Measurements from ENCODE around the gene EHBP1L1. TPM values are rescaled to one million over a fixed set of nuclear protein-coding genes. Genes with fewer than 3 reads are reported as not detected.

The EHBP1L1 gene
- total RNA-seq, 1 experiment from 2014 or later, result 49.1 TPM

GRCh38 chr11:65615229-65615949 lies 39.5 kb downstream of the EHBP1L1 start, which contains the start of gene PCNX3:
PCNX3 (plus strand) TSS chr11:65615776; CDS start chr11:65616312, 536 bp downstream.
- DNase-seq (ENCODE audit: low read depth), result peak; percentile 100

DNA sequence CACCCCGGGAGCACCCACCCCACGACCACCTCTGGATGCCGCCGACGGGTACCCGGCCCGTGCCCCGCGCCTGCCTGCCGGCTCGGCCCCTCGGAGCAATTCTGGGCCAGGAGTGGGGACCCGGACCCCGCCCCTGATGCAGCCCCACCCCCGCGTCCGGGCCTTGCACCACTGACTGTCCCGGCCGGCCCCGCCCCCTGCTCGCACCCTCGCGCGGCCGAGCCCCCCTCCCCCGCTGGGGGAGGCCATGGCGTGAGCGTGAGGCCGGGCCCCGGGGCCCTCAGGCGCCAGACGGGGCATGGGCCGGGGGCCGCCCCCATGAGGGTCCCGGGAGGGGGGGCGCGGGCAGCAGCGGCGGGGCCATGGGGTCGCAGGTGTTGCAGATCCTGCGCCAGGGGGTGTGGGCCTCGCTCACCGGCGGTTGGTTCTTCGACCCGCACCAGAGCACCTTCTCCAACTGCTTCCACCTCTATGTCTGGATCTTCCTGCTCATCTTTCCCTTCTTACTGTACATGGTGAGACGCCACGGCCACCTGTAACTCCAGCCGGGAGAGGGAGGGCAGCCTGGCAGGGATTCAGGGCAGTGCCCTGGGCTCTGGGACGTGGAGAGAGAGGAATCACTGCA lies 40.2 kb downstream of the EHBP1L1 start:
- DNase-seq (ENCODE audit: low read depth), result no peak

- no peak for DNase-seq (ENCODE audit: low read depth)
Observed at GRCh38 chr11:65616575-65617001, 40.7 kb downstream of the EHBP1L1 start.

DNA sequence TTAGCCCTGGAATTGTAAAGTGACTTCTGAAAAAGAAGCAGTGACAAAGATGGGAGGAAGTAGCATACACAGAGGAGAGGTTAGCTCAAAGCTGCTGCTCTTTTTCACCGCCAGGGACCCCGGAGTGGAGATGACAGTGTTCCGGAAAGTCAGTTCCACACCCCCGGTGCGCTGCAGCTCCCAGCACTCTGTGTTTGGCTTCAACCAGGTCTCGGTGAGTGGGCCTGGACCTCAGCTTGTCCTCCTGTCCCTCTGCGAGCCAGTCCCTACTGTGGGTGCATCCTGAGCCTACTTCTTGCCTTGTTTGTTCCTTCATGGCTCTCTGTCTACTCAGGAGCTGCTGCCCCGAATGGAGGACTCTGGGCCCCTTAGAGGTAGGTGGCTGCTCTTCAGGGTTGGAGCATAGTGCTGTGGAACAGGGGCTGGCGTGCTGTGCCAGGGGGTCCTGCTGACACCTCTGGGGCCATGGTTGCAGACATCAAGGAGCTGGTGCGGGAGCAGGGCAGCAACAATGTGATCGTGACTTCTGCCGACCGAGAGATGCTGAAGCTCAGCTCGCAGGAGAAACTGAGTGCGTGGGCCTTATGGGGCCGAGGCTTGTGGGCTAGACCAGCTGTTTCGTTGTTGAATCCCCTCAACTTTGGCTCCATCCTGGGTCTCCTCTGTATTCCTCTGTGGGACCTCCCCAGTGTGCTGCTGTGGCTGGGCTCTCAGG lies 41.4 kb downstream of the EHBP1L1 start:
- no peak for DNase-seq (ENCODE audit: low read depth)

GRCh38 chr11:65617990-65618751 lies 42.3 kb downstream of the EHBP1L1 start:
- DNase-seq (ENCODE audit: low read depth), result no peak

DNA sequence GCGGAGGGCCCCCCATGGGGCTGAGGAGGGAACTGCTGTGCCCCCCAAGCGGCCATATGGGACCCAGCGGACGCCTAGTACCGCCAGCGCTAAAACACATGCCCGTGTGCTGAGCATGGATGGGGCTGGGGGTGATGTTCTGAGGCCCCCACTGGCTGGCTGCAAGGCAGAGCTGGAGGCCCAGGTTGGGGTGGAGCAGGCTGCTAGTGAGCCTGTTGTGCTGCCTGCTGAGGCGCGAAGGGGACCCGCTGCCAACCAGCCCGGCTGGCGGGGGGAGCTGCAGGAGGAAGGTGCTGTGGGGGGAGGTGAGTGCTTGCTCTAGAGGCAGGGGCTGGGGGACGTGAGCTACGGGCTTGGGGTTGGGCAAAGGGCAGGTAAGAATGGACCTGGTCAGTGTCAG lies 42.9 kb downstream of the EHBP1L1 start:
- no peak for DNase-seq (ENCODE audit: low read depth)

DNA sequence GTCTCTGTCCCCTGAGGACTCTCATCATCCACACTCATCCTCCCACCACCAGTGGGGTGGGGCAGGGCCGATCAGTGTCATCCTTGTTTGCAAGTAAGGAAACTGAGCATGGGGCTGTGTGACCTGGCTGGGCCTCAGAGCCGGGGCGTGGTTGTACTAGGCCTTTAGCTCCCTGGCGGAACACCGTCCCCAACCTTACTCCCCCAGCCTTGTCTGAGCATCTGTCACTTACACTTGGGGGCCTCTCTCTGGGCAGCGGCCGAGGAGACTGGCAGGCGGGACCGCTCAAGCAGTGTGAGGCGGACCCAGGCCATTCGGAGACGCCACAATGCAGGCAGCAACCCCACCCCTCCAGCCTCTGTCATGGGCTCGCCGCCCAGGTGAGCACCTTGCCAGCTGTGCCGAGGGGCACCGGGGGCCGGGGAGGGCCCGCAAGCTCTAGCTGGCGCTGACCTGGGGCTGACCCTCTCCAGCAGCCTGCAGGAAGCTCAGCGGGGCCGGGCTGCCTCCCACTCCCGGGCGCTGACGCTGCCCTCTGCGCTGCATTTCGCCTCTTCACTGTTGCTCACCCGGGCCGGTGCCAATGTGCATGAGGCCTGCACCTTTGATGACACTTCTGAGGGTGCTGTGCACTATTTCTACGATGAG lies 43.6 kb downstream of the EHBP1L1 start:
- DNase-seq (ENCODE audit: low read depth), result no peak

- no peak for DNase-seq (ENCODE audit: low read depth)
Observed at GRCh38 chr11:65620666-65621065, 44.8 kb downstream of the EHBP1L1 start.

DNA sequence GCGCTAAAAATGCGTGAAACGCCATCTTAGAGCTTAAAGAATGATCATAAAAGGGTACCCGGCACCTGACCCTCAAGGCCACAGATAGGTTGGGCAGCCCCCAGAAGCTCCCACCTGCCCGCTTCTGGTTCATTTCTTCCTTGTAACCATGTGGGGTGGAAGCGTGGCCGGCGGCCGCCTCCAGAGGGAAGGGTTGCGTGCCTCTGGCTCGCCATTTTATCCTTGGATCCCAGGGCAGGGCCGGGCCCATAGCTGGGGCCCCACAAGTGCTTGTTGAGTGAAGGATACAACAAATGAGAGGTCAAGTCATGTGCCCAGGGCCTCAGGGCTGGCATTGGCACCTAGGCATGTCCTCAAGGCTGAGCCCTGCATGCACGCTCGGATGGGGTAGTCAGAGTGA lies 45.6 kb downstream of the EHBP1L1 start:
- no peak for DNase-seq (ENCODE audit: low read depth)

GRCh38 chr11:65622011-65622410 lies 46.2 kb downstream of the EHBP1L1 start:
- no peak for DNase-seq (ENCODE audit: low read depth)

DNA sequence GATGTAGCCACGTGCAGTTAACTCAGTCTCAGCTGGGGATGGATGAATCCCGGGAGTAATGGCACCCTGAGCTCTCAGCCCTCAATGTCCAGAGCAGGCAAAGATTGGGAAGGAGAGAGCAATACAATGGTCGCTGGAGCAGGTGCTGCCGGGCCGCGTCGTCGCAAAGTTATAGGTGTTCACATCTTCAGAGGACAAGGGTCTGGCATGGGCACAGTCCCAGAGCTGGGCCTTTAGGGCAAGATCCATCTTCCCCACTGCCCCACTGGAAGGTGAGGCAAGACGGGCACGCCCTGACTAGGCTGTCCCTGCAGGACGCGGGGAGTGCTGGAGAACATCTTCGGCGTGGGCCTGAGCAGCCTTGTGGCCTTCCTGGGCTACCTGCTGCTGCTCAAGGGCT lies 47.3 kb downstream of the EHBP1L1 start:
- no peak for DNase-seq (ENCODE audit: low read depth)

- DNase-seq (ENCODE audit: low read depth), result no peak
Observed at GRCh38 chr11:65623852-65624616, 48.2 kb downstream of the EHBP1L1 start.

- no peak for DNase-seq (ENCODE audit: low read depth)
Observed at GRCh38 chr11:65624931-65625627, 49.2 kb downstream of the EHBP1L1 start.

- peak; percentile 19 for DNase-seq (ENCODE audit: low read depth)
Observed at GRCh38 chr11:65625628-65626342, 49.9 kb downstream of the EHBP1L1 start.

DNA sequence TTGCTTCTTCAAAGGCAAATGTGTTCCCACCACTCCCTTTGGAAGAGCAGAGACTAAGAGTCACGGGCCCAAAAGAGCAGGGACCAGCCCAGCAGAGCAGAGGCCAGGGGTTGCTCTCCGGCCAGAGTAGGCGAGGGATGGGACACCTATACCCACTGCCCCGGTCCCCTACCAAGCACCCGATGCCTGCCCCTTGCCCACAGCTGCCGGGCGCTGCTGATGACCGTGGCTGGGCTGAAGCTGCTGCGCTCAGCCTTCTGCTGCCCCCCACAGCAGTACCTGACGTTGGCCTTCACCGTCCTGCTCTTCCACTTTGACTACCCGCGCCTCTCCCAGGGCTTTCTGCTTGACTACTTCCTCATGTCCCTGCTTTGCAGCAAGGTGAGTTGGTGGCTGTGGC lies 51.3 kb downstream of the EHBP1L1 start:
- no peak for DNase-seq (ENCODE audit: low read depth)

DNA sequence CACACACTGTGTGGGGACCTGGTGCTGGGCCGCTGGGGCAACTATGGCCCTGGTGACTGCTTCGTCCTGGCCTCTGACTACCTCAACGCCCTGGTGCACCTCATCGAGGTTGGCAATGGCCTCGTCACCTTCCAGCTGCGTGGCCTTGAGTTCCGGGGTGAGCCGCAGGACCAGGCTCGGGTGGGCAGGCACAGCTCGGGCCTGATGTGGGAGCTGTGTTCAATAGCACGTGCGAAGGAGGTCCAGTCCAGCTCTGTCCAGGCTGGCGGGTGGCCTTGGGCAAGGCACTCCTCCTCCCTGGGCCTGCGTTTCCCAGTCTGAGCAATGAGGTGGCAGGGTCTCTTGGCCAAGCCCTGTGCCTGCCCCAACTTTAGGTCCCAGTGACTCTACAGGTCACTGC lies 53.7 kb downstream of the EHBP1L1 start:
- no peak for DNase-seq (ENCODE audit: low read depth)

- no peak for DNase-seq (ENCODE audit: low read depth)
Observed at GRCh38 chr11:65630215-65630614, 54.4 kb downstream of the EHBP1L1 start.

- DNase-seq (ENCODE audit: low read depth), result no peak
Observed at GRCh38 chr11:65633390-65634108, 57.7 kb downstream of the EHBP1L1 start.

DNA sequence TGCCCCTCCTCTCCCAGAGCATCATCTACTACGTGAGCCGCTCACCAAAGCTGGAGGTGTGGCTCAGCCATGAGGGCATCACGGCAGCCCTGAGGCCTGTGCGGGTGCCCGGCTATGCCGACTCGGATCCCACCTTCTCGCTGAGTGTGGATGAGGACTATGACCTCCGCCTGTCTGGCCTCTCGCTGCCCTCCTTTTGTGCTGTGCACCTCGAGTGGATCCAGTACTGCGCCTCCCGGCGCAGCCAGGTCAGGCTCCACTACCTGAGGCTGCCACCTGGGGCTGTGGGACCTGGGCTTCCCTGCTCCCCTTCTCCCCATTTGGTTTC lies 58.2 kb downstream of the EHBP1L1 start:
- DNase-seq (ENCODE audit: low read depth), result no peak

All from LHCN-M2 (cell line).